Fibroblast of villous mesenchyme (primary cell): ENCODE measurements around the gene HMGCS1. TPM values are rescaled to one million over a fixed set of nuclear protein-coding genes. Genes with fewer than 3 reads are reported as not detected.

Source experiments
- DNase-seq: peaks from one replicate; pipeline ENCODE4 v3.0.0-alpha.2; 2010; ENCODE audit warnings: low read depth
- H3K4me3 ChIP-seq: 2 replicates; pipeline ENCODE4 v1.5.1; 2011; ENCODE audit warnings: low read depth, mild to moderate bottlenecking, low read length
- total RNA-seq: library from RNA; depleted of rRNA; stranded (reverse); fragments of >200 nt; gene quantifications from 2 replicates; pipeline ENCODE4 v1.2.3, GENCODE V29; 2012
- TF ChIP-seq, protein P1 (sequence below): IDR thresholded peaks from 2 replicates; pipeline ENCODE4 v1.5.1; 2012; ENCODE audit warnings: low read depth, mild to moderate bottlenecking, low read length; ENCODE audit not compliant: insufficient read depth

The HMGCS1 gene
- total RNA-seq, 1 donor, result 220 TPM

DNA sequence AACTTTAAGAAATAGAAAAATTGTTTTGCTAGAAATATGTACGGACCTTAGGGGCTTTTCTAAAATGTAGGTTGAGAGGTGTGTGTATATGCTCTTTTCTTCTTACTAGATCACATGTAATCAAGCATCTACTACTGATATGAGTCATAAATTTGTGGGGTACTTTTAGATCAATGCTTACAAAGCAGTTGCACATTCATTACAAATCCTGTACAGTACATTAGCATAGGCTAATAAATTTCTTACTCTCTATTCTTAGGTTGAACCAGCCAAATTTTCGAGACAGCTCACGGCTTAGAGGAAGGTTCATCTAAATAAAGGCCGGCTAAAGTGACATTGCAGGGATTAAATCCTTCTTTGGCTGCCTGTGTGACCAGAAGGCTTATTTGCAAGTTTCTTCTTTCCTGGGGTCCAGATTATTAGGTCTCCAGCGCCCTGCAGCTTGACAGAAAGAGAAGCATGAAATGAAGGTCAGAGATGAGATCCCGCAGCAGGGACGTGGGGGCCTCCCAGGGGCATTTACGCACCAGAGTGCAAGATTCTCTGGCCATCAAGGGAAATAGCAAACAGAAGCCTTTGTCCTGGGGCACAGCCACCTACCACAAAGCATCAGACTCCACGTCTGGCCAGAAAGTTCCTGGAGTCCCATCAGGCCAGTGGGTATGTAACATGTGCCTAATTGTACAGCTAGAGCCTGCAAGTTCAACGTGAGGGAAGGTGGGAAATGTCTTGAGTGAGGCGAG, 68.2 kb downstream of the HMGCS1 start:
- TF ChIP-seq, protein P1, sequence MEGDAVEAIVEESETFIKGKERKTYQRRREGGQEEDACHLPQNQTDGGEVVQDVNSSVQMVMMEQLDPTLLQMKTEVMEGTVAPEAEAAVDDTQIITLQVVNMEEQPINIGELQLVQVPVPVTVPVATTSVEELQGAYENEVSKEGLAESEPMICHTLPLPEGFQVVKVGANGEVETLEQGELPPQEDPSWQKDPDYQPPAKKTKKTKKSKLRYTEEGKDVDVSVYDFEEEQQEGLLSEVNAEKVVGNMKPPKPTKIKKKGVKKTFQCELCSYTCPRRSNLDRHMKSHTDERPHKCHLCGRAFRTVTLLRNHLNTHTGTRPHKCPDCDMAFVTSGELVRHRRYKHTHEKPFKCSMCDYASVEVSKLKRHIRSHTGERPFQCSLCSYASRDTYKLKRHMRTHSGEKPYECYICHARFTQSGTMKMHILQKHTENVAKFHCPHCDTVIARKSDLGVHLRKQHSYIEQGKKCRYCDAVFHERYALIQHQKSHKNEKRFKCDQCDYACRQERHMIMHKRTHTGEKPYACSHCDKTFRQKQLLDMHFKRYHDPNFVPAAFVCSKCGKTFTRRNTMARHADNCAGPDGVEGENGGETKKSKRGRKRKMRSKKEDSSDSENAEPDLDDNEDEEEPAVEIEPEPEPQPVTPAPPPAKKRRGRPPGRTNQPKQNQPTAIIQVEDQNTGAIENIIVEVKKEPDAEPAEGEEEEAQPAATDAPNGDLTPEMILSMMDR, result no peak
- no peak overlapping the region for H3K4me3 ChIP-seq
- no peak for DNase-seq

DNA sequence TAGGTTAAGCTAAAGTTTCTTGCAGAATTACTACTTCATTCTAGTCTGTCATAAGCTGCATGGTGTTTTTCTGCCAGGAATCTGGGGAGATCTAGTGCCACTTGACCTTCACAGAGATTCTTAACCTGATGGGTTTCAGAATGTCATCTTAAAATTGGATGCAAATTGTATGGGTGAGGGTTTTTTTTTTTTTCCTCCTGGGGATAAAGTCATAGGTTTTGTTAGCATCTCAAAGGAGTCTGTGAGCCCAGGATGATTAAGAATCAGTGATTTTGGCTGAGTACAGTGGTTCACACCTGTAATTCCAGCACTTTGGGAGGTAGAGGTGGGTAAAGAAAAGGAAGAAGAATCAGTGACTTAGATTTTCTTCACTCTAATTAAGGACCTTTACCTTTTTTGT, 69.9 kb downstream of the HMGCS1 start:
- DNase-seq, result no peak
- TF ChIP-seq, protein P1, result no peak
- no peak overlapping the region for H3K4me3 ChIP-seq

DNA sequence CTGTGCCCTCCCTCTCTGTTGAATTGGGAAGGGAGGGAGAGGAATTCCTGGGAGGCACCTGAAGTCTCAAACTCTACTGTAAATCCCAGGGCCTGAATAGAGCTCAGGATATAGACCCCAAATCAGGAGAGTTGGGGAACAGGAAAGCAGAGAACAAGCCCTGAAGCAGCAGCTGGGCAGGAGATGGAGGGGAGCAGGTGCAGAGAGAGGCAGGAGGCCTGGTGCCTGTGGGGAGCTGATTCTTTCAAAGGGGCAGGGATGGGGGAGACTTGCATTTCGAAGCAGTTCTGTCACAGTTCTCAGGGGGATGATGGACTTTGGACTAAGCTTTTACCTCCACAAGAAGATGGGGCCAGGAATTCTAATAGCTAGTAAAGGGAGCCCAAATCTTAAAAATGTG, 71.0 kb downstream of the HMGCS1 start:
- no peak for DNase-seq
- H3K4me3 ChIP-seq, result no peak overlapping the region
- TF ChIP-seq, protein P1, result no peak

Other genes starting within 250 kb of the HMGCS1 start
- 37.0 and 41.5 TPM in 2 replicates for gene ZNF131, start 192.5 kb downstream of the HMGCS1 start, total RNA-seq
- under 0.01 and 0.43 TPM in 2 replicates for gene NIM1K, start 121.2 kb downstream of the HMGCS1 start, total RNA-seq
- 1.3 TPM in 2 replicates for gene CCL28, start 99.0 kb upstream of the HMGCS1 start, total RNA-seq
- gene TMEM267, start 170.5 kb upstream of the HMGCS1 start, total RNA-seq, result 13.2 and 21.2 TPM in 2 replicates
- gene C5orf34, start 201.7 kb upstream of the HMGCS1 start, total RNA-seq, result 3.9 and 7.8 TPM in 2 replicates
- gene PAIP1, start 243.7 kb upstream of the HMGCS1 start, total RNA-seq, result 91.2 and 123 TPM in 2 replicates